GM12891 (cell line): ENCODE data around the gene ENTPD1.

ENCODE experiments used
- POLR2A ChIP-seq: IDR thresholded peaks from 2 replicates; pipeline ENCODE4 v1.6.1; 2011; ENCODE audit warnings: low read depth, low read length, control low read depth
- POLR2AphosphoS5 ChIP-seq: IDR thresholded peaks from 2 replicates; pipeline ENCODE4 v1.6.1; 2011; ENCODE audit warnings: low read depth, low read length, control low read depth
- POU2F2 ChIP-seq: IDR thresholded peaks from 2 replicates; pipeline ENCODE4 v1.6.1; 2011; ENCODE audit warnings: low read depth, mild to moderate bottlenecking, control low read depth, low read length, moderate library complexity
- SPI1 ChIP-seq: IDR thresholded peaks from 2 replicates; pipeline ENCODE4 v1.6.1; 2011; ENCODE audit warnings: low read depth, low read length, control low read depth
- TAF1 ChIP-seq: IDR thresholded peaks from 2 replicates; pipeline ENCODE4 v1.6.1; 2011; ENCODE audit warnings: low read depth, low read length, control low read depth

DNA sequence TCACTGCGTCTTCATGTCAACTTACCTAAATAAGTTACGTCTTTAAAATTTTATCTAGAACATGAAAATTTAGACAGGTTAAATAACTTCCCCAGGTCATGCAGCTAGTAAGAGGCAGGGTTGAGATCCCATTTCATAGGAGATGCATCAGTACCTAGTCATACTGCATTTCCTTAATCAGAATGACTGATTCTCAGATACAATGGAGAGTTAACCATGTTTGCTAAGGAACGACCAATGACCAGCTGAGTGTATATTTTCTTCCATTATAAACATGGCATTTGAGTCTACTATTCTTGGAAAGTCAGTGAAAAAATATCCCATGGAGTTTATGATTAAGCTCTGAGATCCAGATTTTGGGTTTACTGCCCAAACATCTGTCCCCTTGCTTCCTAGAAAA lies 39.6 kb downstream of the ENTPD1 start:
- TF ChIP-seq TAF1 (no peak), POLR2AphosphoS5 (no peak), POLR2A (no peak; the same call in 1 of the 2 replicates), POU2F2 (no peak), SPI1 (no peak)
